ENCODE results near the gene FFAR3.

- TF ChIP-seq CTCF (IDR thresholded peaks at IDR 0.05) (no peak), POLR2A (IDR thresholded peaks at IDR 0.05) (no peak)
Observed at GRCh38 chr19:35370722-35371121, 12.5 kb downstream of the FFAR3 start, which contains the start of gene GPR42.
